NCI-H69 (cell line): ENCODE results near the gene OLFML1.
"Not testable (repeated sequence)": the region's sequence is repeated elsewhere in the genome, so short reads cannot be mapped to it uniquely, and the experiment has no call there.

Source experiments
- DNase-seq: peaks from one replicate; lab custom pipeline; 2025; lab: John Stamatoyannopoulos, UW

OLFML1 gene

GRCh38 chr11:7512525-7513233 is 27.4 kb downstream of the OLFML1 start:
- no peak for DNase-seq

- DNase-seq = peak; percentile 82
Measured at GRCh38 chr11:7513234-7514098, 28.2 kb downstream of the OLFML1 start, which contains the start of gene PPFIBP2. TSS of gene PPFIBP2 (plus strand) at chr11:7513999. CDS start at chr11:7549476, 35,477 bp downstream.

- DNase-seq = peak; percentile 21
Measured at GRCh38 chr11:7514099-7514591, 28.8 kb downstream of the OLFML1 start.

DNA sequence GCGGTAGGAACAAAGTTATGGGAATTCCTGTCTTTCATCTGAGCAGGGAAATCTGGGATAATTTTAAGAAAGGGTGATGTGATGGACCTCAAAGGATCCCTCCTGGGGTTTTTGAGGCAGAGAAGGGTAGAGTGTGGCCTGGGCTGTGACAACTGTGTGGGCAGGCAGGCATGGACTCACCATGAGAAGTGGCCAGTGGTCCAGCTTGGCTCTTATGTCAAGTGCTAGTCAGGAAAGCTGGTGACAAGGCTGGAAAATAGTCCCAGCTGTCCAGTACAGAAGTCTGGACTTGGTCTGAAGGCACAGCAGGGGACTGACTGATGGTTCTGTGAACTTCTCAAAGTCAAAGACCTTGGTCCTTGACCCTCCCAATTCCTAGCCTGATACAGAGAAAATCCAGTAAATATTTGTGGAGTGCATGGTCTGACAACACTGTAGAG is 30.2 kb downstream of the OLFML1 start:
- no peak for DNase-seq

DNA sequence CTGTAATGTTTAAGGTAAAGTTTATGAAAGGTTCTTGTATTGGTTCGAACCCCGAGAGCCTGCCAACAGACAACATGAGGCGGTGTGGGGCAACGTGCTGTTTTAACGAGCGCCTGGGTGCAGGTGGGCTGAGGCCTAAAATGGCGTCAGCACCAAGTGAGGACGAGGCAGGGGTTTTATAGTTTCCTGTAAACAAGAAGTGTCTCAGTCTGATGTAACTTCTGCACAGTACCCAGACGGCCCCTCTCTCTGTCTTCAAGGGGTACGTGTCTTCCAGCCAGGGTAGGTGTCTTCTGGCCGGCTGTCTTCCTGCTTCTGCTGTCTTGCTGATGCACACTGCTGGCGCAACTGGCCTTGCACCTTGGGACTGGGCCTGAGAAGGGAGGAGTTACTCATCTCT is 31.2 kb downstream of the OLFML1 start:
- DNase-seq = no peak

DNA sequence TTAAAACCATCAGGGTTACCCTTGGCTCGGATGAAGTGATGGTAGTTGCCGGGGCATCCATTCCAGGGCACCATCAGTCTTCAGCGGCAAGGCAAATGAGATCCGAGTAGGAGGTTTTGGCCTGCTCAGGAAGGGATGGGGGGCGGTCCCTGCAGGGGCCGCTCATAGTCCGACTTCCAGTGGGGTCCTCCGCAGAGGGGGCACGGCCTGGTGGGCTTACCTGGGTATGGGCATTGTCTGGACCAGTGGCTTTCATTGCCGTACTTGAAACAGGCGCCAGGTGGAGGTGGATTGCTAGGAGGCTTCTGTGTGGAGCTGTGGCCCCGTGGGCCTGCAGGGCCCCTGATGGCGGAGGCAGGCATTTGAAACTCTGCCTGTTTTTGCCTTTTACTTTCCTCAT is 32.4 kb downstream of the OLFML1 start:
- DNase-seq = not testable (repeated sequence)

- DNase-seq = no peak
Measured at GRCh38 chr11:7518811-7519562, 33.7 kb downstream of the OLFML1 start.

DNA sequence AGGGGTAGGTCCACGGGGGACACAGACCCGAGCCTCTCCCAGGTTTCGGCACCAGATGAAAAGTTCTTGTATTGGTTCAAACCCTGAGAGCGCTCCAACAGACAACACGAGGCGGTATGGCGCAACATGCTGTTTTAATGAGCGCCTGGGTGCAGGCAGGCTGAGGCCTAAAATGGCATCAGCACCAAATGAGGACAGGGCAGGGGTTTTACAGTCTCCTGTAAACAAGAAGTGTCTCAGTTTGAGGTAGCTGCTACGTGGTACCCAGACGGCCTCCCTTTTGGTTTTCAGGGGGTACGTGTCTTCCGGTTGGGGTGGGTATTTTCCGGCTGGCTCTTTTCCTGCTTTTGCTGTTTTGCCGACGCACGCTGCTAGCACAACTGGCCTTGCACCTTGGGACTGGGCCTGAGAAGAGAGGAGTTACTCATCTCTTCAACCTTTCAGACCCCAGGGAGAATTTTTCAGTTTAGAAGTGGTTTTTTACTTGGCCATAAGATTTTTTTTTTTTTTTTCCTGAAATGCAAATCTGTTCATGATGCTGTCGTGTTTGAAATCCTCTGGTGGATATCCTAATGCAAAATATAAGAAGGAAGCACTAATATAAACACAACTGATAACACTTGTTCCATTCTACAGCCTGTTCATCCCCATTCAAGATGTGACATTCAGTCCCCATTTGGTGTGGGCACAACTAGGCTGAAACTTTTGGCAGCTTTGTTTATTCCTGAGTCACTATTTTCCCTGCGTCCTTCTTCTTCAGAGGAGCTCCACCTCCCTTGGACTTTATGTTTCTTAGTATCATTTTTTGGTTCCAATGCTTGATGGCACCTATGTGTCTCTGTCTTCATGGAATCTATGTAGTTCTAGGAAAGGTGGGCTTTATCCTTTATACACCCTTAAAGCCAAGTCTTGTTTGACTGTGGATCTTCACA is 35.0 kb downstream of the OLFML1 start:
- no peak for DNase-seq

DNA sequence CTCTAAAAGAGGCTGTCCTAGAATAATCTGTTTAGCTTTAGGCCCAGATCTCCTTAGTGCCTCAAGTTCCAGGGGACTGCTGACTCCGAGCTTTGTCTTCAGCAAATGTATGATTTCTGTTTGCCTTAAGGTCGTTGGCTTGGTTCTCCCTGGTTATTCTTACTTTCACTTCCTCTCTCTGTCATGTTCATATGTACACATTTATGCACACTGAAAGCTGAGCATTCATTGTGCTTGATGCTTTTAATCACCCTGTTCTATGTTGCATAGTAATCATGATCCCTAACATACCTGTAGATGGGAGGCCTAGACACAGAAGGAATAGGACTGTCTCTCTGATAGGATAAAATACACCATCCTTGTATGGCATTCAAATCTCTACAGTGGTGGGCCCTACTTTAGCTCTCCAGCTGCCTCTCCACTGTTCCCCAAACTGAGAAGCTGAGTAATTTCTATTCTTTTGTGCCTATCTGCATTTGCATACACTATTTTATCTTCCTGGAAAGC is 35.7 kb downstream of the OLFML1 start:
- DNase-seq = no peak

DNA sequence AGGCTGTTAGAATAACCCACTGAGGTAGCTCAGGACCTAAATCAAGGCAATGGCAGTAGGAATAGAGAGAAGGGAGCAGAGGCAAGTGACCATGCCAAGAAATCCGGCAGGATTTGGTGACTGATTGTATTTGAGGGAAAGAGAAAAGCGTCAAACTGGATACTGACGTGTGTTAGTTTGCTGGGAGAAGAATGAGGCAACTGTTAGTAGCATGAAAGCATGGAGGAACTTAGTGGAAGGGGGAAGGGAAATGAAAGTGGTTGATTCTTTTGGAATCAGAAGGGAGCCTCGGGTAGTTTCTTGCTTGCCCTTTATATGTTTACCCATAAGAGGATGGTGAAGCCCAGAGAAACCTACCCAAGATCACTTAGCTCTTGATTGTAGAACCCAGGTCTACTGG is 36.8 kb downstream of the OLFML1 start:
- DNase-seq = no peak

GRCh38 chr11:7522546-7522945 is 37.2 kb downstream of the OLFML1 start:
- no peak for DNase-seq

- DNase-seq = no peak
Measured at GRCh38 chr11:7523416-7524210, 38.3 kb downstream of the OLFML1 start.

- peak; percentile 23 for DNase-seq
Measured at GRCh38 chr11:7524462-7525235, 39.3 kb downstream of the OLFML1 start.

DNA sequence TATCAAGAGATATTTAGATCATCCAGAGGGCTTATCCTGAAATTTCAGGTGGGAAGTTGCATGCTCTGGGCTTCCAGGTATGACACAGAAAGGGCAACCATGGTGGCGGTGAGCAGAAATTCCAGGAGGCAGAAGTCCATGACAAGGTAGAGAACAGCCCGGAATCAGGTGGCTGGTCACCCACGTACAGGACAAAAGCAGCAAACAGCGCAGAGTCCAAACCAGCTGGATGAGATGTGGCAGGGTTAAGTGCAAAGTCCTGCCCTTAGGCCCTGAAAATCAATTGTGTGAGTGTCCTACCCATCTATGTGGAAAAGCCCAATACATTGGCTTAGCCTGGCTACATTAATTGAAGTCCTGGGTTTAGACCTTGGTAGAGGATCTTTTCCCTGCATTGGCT is 40.1 kb downstream of the OLFML1 start:
- no peak for DNase-seq

DNA sequence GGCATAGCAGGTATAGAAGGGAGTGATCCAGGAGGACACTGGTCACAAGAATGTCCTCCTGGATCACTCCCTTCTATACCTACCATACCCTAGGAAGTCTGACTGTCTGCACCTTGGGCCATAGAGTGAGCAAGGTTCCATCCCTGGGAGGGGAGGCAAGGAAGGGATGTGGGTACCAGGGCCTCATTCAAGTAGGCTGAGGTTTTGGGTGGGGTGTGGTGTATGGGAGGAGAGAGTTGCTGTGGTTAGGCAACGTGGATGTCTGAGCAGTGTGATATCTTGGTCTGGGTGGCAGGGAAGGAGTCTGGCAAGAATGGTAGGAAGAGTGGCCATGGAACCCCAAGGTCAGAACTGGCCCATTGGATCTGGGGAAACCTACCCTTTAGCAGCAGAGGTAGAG is 41.7 kb downstream of the OLFML1 start:
- DNase-seq = no peak

DNA sequence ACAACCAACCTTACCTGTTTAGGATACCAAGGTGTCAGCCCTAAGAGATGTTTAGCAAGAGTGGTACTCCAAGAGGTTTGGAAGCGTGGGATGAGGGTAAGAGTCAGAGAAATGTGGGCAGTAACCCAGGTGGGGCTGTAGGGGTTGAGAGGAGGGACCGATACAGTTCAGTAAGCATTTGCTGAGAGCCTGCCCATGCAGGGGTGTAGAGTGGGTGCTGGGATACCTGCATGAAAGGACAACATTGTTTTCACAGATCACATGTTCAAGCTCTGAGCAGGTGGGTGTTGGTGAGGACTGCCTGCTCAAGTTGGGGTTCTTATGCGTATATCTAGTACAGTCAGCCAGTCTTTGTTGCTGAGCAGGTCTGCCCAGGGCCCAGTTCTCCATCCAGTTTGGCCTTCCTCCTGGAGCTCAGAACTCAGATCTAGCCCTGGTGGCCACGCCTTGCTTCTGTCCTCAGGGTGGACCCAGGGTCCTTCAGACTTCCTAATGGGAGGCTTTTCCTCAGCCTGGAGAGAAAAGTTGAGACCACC is 43.3 kb downstream of the OLFML1 start:
- no peak for DNase-seq

DNA sequence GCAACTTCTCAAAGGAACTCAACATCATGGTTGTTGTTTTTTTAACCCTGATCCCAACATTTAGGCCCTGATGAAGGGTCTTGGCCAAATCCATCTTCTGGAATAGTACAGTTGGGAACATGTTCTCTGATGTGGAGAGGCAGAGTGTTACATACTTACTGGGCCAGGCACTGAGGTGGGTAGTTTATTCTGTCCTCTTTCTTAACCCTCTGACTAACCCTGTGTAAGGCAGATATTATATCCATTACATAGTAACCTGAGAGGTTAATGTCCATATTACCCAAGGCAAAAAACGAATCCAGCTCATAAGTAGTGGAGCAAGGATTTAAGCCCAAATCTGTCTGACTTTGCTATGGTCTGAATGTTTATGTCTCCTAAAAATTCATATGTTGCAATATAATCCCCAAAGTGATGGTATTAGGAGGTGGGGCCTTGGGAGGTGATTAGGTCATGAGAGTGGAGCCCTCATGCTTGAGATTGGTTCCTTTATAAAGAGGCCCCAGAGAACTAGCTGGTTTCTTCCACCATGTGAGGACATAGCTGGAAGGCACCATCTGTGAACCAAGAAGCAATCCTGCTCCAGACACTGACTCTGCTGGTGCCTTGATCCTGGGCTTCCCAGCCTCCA is 44.8 kb downstream of the OLFML1 start:
- DNase-seq = no peak

GRCh38 chr11:7531011-7531410 is 45.7 kb downstream of the OLFML1 start:
- DNase-seq = no peak
